WTC11 (cell line): ENCODE measurements around the gene FILIP1L. TPM values are rescaled to one million over a fixed set of nuclear protein-coding genes. Genes with fewer than 3 reads are reported as not detected.

Experiments used
- ATAC-seq: fragments of 200-7000 bp; cut with Tn5 transposase; 2 replicates; pipeline ENCODE4 v1.10.0; 2021; ENCODE audit warnings: mild to moderate bottlenecking, moderate library complexity
- CTCF ChIA-PET: fragments of 300-600 bp; sonication (Branson Sonifier 250); formaldehyde crosslinking; loops from one replicate; lab custom pipeline; 2021; ENCODE audit warnings: antibody characterized with exemption; lab: Charles Lee
- POLR2A ChIA-PET: fragments of 350-600 bp; sonication (Branson Sonifier 250); formaldehyde crosslinking; loops from one replicate; lab custom pipeline; 2021; ENCODE audit warnings: antibody characterized with exemption; lab: Charles Lee
- DNase-seq: peaks from one replicate; pipeline ENCODE4 v3.0.0; 2021; ENCODE audit warnings: low spot score
- H3K27ac Mint-ChIP-seq: 2 replicates; pipeline ENCODE4 v1.8.0; 2021; ENCODE audit warnings: mixed read lengths
- H3K27me3 Mint-ChIP-seq: 2 replicates; pipeline ENCODE4 v1.8.0; 2021; ENCODE audit warnings: low read depth, mild to moderate bottlenecking, moderate library complexity, mixed read lengths
- H3K36me3 Mint-ChIP-seq: 2 replicates; pipeline ENCODE4 v1.8.0; 2021; ENCODE audit warnings: mixed read lengths
- H3K4me1 Mint-ChIP-seq: 2 replicates; pipeline ENCODE4 v1.8.0; 2022; ENCODE audit warnings: mixed read lengths
- H3K4me3 Mint-ChIP-seq: 2 replicates; pipeline ENCODE4 v1.8.0; 2021; ENCODE audit warnings: mild to moderate bottlenecking, moderate library complexity, mixed read lengths
- H3K9me3 Mint-ChIP-seq: 2 replicates; pipeline ENCODE4 v1.8.0; 2021; ENCODE audit warnings: mixed read lengths
- ATF1 ChIP-seq: sonication (generic); formaldehyde crosslinking; IDR thresholded peaks from 2 replicates; pipeline ENCODE4 v1.8.1; 2023; ENCODE audit warnings: mild to moderate bottlenecking, moderate library complexity, missing genetic modification reagents
- ETV6 ChIP-seq: sonication (generic); formaldehyde crosslinking; IDR thresholded peaks from 2 replicates; pipeline ENCODE4 v1.8.1; 2022; ENCODE audit warnings: mild to moderate bottlenecking, missing genetic modification reagents
- FOXJ3 ChIP-seq: sonication (generic); formaldehyde crosslinking; IDR thresholded peaks from 2 replicates; pipeline ENCODE4 v1.9.0; 2021; ENCODE audit warnings: missing genetic modification reagents, mild to moderate bottlenecking, borderline replicate concordance
- GTF2I ChIP-seq: fragments of 250-450 bp; sonication (Bioruptor Pico); conservative IDR thresholded peaks from 2 replicates; pipeline ENCODE4 v1.4.0; 2021; ENCODE audit warnings: mild to moderate bottlenecking
- HMGA2 ChIP-seq: fragments of 250-450 bp; sonication (Bioruptor Pico); IDR thresholded peaks from 2 replicates; pipeline ENCODE4 v1.4.0; 2021; ENCODE audit warnings: mild to moderate bottlenecking, moderate library complexity
- JAZF1 ChIP-seq: fragments of 250-450 bp; sonication (Bioruptor Pico); IDR thresholded peaks from 2 replicates; pipeline ENCODE4 v1.9.0; 2021; ENCODE audit warnings: moderate library complexity, mild to moderate bottlenecking, inconsistent platforms
- MXD4 ChIP-seq: fragments of 250-450 bp; sonication (Bioruptor Pico); IDR thresholded peaks from 2 replicates; pipeline ENCODE4 v1.8.0; 2021; ENCODE audit warnings: mild to moderate bottlenecking, moderate library complexity, borderline replicate concordance
- RELA ChIP-seq: sonication (generic); formaldehyde crosslinking; IDR thresholded peaks from 2 replicates; pipeline ENCODE4 v1.8.1; 2022; ENCODE audit warnings: missing genetic modification reagents, mild to moderate bottlenecking, borderline replicate concordance
- SMAD3 ChIP-seq: sonication (generic); formaldehyde crosslinking; IDR thresholded peaks from 2 replicates; pipeline ENCODE4 v1.8.0; 2022; ENCODE audit warnings: missing genetic modification reagents, mild to moderate bottlenecking, borderline replicate concordance
- SMAD4 ChIP-seq: sonication (generic); formaldehyde crosslinking; IDR thresholded peaks from 2 replicates; pipeline ENCODE4 v1.8.0; 2022; ENCODE audit warnings: mild to moderate bottlenecking, missing genetic modification reagents
- SP1 ChIP-seq: sonication (generic); formaldehyde crosslinking; conservative IDR thresholded peaks from 2 replicates; pipeline ENCODE4 v1.8.1; 2022; ENCODE audit warnings: missing genetic modification reagents
- ZBTB21 ChIP-seq: sonication (generic); formaldehyde crosslinking; IDR thresholded peaks from 2 replicates; pipeline ENCODE4 v1.8.1; 2023; ENCODE audit warnings: mild to moderate bottlenecking, missing genetic modification reagents, borderline replicate concordance
- ZNF138 ChIP-seq: sonication (generic); formaldehyde crosslinking; conservative IDR thresholded peaks from 2 replicates; pipeline ENCODE4 v1.8.1; 2022; ENCODE audit warnings: mild to moderate bottlenecking, moderate library complexity, missing genetic modification reagents
- ZNF219 ChIP-seq: sonication (generic); formaldehyde crosslinking; IDR thresholded peaks from 2 replicates; pipeline ENCODE4 v1.8.0; 2023; ENCODE audit warnings: missing genetic modification reagents, mild to moderate bottlenecking, borderline replicate concordance
- ZNF232 ChIP-seq: sonication (generic); formaldehyde crosslinking; IDR thresholded peaks from 2 replicates; pipeline ENCODE4 v1.8.0; 2022; ENCODE audit warnings: mild to moderate bottlenecking, missing genetic modification reagents
- ZNF396 ChIP-seq: fragments of 250-450 bp; sonication (Bioruptor Pico); IDR thresholded peaks from 2 replicates; pipeline ENCODE4 v1.8.0; 2021; ENCODE audit warnings: mild to moderate bottlenecking, moderate library complexity, borderline replicate concordance
- ZNF416 ChIP-seq: fragments of 250-450 bp; sonication (Bioruptor Pico); IDR thresholded peaks from 2 replicates; pipeline ENCODE4 v1.9.0; 2021; ENCODE audit warnings: mild to moderate bottlenecking, inconsistent platforms
- ZNF671 ChIP-seq: fragments of 250-450 bp; sonication (Bioruptor Pico); IDR thresholded peaks from 2 replicates; pipeline ENCODE4 v1.8.0; 2021; ENCODE audit warnings: mild to moderate bottlenecking
- total RNA-seq: library from RNA; stranded (reverse); gene quantifications from 3 replicates; pipeline ENCODE4 v1.2.3, GENCODE V29; 2021
- TF ChIP-seq, protein P1 (sequence below): fragments of 250-450 bp; sonication (Bioruptor Pico); IDR thresholded peaks from 2 replicates; pipeline ENCODE4 v1.9.0; 2021; ENCODE audit warnings: mild to moderate bottlenecking
- TF ChIP-seq, protein P2 (sequence below): sonication (generic); formaldehyde crosslinking; IDR thresholded peaks from 2 replicates; pipeline ENCODE4 v1.8.0; 2022; ENCODE audit warnings: mild to moderate bottlenecking, missing genetic modification reagents
- TF ChIP-seq, protein P3 (sequence below): sonication (generic); formaldehyde crosslinking; IDR thresholded peaks from 2 replicates; pipeline ENCODE4 v1.8.0; 2022; ENCODE audit warnings: mild to moderate bottlenecking, missing genetic modification reagents
- TF ChIP-seq, protein P4 (sequence below): sonication (generic); formaldehyde crosslinking; IDR thresholded peaks from 2 replicates; pipeline ENCODE4 v1.8.1; 2023; ENCODE audit warnings: mild to moderate bottlenecking, missing genetic modification reagents, moderate library complexity
- TF ChIP-seq, protein P5 (sequence below): sonication (generic); formaldehyde crosslinking; IDR thresholded peaks from 2 replicates; pipeline ENCODE4 v1.8.1; 2023; ENCODE audit warnings: mild to moderate bottlenecking, moderate library complexity, missing genetic modification reagents
- TF ChIP-seq, protein P6 (sequence below): sonication (generic); formaldehyde crosslinking; IDR thresholded peaks from 2 replicates; pipeline ENCODE4 v1.8.0; 2022; ENCODE audit warnings: mild to moderate bottlenecking, missing genetic modification reagents

The FILIP1L gene
- total RNA-seq, 1 experiment from 2014 or later, result 0.17 TPM

DNA sequence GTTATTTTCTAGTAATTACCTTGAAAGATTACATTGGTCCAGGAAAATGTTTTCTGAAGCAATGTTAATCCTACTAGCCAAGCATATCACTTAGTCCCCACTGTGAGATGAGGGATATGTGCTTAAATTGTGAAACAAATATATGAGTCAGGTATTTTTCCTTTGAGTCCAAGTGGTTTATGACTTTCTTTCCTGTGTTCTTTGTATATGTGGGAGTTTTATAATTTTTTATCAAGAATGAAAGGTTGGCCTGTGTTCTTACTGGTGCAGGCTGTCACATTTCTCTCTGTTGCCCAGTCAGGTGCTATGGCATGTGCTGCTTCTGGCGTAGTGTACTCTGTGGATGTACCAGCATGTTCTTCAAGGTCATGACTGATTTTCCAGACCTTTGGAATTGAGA, 149.2 kb downstream of the FILIP1L start:
- TF ChIP-seq ZNF138 (CRISPR knock-in tag), result no peak
- TF ChIP-seq ZNF671, result no peak
- no peak for TF ChIP-seq ZNF219 (CRISPR knock-in tag)
- TF ChIP-seq ATF1 (CRISPR knock-in tag), result no peak
- POLR2A ChIA-PET, result no interaction called here
- CTCF ChIA-PET, result no interaction called here

DNA sequence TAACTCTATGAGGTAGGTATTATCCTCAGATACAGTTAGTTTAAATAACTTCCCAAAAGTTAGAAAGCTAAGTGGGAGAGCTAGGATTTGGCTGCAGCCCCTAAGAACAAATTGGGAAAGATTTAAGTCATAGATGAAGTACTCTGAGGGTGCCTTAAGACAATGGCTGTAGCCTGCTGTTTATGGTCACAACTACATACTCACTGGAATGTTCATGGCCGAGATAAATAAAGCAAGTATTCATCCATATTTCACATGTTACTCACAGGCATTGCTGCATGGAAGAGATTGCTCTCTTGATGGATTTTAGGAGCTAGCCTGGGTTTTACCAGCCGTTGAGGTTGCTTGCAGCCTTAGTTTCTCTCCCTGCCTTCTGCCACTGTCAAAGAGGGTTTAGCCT, 151.6 kb downstream of the FILIP1L start:
- Mint-ChIP-seq H3K36me3 (no peaks in the 10 kb centered on the region), H3K27ac (no peak overlapping the region), H3K27me3 (no peaks in the 10 kb centered on the region), H3K9me3 (no peaks in the 10 kb centered on the region), H3K4me1 (0 out of 2 replicates have a peak, but pooled peaks cover 2% of the 10 kb centered on the region), H3K4me3 (no peak overlapping the region)
- ATAC-seq, result no peak
- no peak for DNase-seq
- CTCF ChIA-PET, result no interaction called here
- no peak for TF ChIP-seq ZNF232 (CRISPR knock-in tag)
- no peak for TF ChIP-seq SMAD4 (CRISPR knock-in tag)
- no peak for TF ChIP-seq RELA (CRISPR knock-in tag)
- TF ChIP-seq, protein P1, sequence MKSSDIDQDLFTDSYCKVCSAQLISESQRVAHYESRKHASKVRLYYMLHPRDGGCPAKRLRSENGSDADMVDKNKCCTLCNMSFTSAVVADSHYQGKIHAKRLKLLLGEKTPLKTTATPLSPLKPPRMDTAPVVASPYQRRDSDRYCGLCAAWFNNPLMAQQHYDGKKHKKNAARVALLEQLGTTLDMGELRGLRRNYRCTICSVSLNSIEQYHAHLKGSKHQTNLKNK (CRISPR knock-in tag), result no peak
- no peak for TF ChIP-seq FOXJ3 (CRISPR knock-in tag)
- TF ChIP-seq ZNF396, result no peak
- no peak for TF ChIP-seq ETV6
- POLR2A ChIA-PET, result no interaction called here

More for the DNA sequence above, 149.2 kb downstream of the FILIP1L start:
- Mint-ChIP-seq H3K36me3 (no peaks in the 10 kb centered on the region), H3K9me3 (no peaks in the 10 kb centered on the region), H3K27me3 (no peaks in the 10 kb centered on the region), H3K4me1 (0 out of 2 replicates have a peak, but pooled peaks cover 2% of the 10 kb centered on the region), H3K27ac (no peak overlapping the region), H3K4me3 (no peak overlapping the region)
- ATAC-seq (no peak), DNase-seq (no peak)

DNA sequence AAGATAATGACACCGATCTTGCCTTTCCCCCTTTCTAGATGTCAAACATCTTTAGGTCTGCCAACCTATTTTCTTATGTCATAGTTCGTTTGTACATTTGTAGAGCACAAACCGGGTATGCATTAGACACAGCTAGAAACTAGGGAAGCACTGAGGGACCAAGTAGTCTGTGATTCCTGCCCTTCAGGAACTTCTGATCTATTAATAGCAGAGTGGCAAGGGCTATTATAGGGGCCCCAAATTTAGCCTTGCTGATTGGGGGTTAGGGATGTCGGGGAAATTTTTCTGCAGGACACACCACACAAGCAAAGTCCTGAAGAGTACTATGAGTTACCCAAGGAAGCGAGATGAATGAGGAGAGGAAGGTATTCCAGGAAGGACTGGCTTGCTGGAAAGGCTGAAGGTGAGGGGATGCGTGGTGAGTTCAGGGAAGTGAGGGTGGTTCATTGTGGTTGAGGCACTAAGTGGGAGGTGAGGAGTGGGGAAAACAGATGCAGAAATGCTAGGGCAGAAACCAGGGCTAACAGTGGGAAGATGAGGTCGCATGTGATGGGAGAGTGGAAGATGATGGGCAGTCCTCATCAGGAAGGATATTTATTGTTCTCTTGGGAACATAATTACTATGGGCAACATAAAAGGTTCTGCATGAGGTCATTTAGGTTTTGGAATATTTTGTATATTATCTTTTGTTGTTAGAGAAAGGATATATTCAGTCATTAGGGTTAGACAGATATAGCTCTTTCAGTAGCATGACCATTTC, 152.4 kb downstream of the FILIP1L start:
- Mint-ChIP-seq H3K4me1 (0 out of 2 replicates have a peak, but pooled peaks cover 2% of the 10 kb centered on the region), H3K27ac (peak overlapping the region; percentile 12; the same call in 1 of the 2 replicates), H3K36me3 (no peaks in the 10 kb centered on the region), H3K9me3 (no peaks in the 10 kb centered on the region), H3K27me3 (no peaks in the 10 kb centered on the region), H3K4me3 (no peak overlapping the region)
- POLR2A ChIA-PET, result no interaction called here
- CTCF ChIA-PET, result no interaction called here
- TF ChIP-seq, protein P2, sequence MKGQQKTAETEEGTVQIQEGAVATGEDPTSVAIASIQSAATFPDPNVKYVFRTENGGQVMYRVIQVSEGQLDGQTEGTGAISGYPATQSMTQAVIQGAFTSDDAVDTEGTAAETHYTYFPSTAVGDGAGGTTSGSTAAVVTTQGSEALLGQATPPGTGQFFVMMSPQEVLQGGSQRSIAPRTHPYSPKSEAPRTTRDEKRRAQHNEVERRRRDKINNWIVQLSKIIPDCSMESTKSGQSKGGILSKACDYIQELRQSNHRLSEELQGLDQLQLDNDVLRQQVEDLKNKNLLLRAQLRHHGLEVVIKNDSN, result no peak
- TF ChIP-seq, protein P3, sequence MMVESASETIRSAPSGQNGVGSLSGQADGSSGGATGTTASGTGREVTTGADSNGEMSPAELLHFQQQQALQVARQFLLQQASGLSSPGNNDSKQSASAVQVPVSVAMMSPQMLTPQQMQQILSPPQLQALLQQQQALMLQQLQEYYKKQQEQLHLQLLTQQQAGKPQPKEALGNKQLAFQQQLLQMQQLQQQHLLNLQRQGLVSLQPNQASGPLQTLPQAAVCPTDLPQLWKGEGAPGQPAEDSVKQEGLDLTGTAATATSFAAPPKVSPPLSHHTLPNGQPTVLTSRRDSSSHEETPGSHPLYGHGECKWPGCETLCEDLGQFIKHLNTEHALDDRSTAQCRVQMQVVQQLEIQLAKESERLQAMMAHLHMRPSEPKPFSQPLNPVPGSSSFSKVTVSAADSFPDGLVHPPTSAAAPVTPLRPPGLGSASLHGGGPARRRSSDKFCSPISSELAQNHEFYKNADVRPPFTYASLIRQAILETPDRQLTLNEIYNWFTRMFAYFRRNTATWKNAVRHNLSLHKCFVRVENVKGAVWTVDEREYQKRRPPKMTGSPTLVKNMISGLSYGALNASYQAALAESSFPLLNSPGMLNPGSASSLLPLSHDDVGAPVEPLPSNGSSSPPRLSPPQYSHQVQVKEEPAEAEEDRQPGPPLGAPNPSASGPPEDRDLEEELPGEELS, result no peak
- TF ChIP-seq GTF2I (CRISPR knock-in tag), result no peak
- TF ChIP-seq FOXJ3 (CRISPR knock-in tag), result no peak
- no peak for TF ChIP-seq JAZF1 (CRISPR knock-in tag)
- TF ChIP-seq MXD4 (CRISPR knock-in tag), result no peak
- no peak for TF ChIP-seq SMAD3 (CRISPR knock-in tag)
- no peak for TF ChIP-seq SP1
- TF ChIP-seq, protein P4, sequence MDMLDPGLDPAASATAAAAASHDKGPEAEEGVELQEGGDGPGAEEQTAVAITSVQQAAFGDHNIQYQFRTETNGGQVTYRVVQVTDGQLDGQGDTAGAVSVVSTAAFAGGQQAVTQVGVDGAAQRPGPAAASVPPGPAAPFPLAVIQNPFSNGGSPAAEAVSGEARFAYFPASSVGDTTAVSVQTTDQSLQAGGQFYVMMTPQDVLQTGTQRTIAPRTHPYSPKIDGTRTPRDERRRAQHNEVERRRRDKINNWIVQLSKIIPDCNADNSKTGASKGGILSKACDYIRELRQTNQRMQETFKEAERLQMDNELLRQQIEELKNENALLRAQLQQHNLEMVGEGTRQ, result no peak
- no peak for TF ChIP-seq ZBTB21
- TF ChIP-seq, protein P5, sequence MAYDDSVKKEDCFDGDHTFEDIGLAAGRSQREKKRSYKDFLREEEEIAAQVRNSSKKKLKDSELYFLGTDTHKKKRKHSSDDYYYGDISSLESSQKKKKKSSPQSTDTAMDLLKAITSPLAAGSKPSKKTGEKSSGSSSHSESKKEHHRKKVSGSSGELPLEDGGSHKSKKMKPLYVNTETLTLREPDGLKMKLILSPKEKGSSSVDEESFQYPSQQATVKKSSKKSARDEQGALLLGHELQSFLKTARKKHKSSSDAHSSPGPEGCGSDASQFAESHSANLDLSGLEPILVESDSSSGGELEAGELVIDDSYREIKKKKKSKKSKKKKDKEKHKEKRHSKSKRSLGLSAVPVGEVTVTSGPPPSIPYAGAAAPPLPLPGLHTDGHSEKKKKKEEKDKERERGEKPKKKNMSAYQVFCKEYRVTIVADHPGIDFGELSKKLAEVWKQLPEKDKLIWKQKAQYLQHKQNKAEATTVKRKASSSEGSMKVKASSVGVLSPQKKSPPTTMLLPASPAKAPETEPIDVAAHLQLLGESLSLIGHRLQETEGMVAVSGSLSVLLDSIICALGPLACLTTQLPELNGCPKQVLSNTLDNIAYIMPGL (CRISPR knock-in tag), result no peak
- no peak for TF ChIP-seq ZNF416 (CRISPR knock-in tag)
- TF ChIP-seq, protein P6, sequence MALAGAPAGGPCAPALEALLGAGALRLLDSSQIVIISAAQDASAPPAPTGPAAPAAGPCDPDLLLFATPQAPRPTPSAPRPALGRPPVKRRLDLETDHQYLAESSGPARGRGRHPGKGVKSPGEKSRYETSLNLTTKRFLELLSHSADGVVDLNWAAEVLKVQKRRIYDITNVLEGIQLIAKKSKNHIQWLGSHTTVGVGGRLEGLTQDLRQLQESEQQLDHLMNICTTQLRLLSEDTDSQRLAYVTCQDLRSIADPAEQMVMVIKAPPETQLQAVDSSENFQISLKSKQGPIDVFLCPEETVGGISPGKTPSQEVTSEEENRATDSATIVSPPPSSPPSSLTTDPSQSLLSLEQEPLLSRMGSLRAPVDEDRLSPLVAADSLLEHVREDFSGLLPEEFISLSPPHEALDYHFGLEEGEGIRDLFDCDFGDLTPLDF, result no peak
- TF ChIP-seq RELA (CRISPR knock-in tag), result no peak
- TF ChIP-seq HMGA2, result no peak
- DNase-seq (no peak), ATAC-seq (no peak)
